Body of pancreas (tissue), 4 donors: Measurements from ENCODE around the gene AGBL5.

Experiments
- CTCF ChIP-seq, 7 experiments: fragments of 450-650 bp in 4 of 7; fragments of 200-600 bp in 3 of 7; sonication (generic) in 3 of 7; IDR thresholded peaks; one replicate each; pipeline ENCODE4 v1.5.1; 2016 to 2019; ENCODE audit warnings: antibody characterized with exemption in 7 of 7
- POLR2A ChIP-seq, 3 donors: fragments of 450-650 bp; IDR thresholded peaks; one replicate each; pipeline ENCODE4 v1.6.1; 2016; ENCODE audit warnings: antibody characterized with exemption in 3 of 3, mild to moderate bottlenecking in 2 of 3

- TF ChIP-seq CTCF (IDR thresholded peaks at IDR 0.05) (no peak), POLR2A (IDR thresholded peaks at IDR 0.05) (no peak)
Measured at GRCh38 chr2:27024812-27025211, 26.7 kb upstream of the AGBL5 start.
